ENCODE results near the gene PLEKHM3.

PLEKHM3 gene

DNA sequence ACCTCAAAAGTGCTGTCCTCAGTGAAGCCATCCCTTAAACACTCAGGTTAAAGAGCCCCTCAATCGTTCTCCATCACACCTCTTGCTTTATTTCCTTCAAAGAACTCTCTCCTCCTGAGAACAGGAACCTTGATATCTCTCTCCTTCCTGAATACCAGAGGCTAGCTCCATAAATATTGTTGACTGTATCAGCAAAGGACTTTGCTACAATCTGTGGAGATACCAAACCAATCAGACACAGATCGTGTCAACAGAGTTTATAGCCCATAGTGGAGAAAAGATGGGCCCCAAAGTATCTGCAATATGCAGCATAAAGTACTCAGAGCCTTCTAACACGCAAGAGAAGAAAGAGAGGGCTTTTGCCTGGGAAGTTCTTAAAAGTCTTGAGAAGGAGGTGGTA is 36.4 kb downstream of the PLEKHM3 start:
- TF ChIP-seq CTCF (conservative IDR thresholded peaks at IDR 0.05), result no peak
- no peak overlapping the region for H3K27ac ChIP-seq

GRCh38 chr2:207987025-207987716 is 38.2 kb downstream of the PLEKHM3 start:
- no peak overlapping the region for H3K27ac ChIP-seq
- TF ChIP-seq CTCF (conservative IDR thresholded peaks at IDR 0.05), result no peak

DNA sequence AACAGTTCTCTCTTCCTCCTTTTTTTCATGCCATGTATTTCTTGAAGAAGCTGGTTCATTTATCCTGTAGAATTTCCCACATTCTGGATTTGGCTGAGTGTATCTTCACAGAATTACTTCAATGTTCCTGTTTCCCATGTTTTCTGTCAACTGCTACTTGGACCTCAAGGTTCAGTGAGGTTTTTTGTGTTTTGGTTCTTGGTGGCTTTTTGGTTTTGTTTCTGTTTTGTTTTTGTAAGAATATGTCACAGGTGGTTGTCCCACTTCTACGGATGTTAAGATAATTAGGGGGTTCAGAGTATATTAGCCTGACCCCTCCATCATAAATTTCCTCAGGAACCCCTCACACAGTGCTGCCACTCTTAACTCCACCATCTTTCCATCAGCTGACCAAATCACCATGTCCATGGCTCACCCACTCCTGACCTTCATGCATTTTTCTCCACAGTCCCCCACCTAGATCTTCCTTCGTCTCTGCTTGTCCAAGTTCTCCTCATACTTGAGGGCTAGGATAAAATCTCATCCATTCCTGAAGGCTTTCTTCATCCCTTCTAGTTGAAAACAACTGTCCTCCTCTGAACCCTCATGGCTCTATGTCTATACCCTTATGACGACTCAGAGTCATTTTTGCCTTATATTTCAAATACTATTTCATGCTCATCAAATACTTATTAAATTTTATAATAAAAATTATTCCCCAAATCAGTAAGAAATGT is 40.4 kb downstream of the PLEKHM3 start:
- H3K27ac ChIP-seq, result no peak overlapping the region
- no peak for TF ChIP-seq CTCF (conservative IDR thresholded peaks at IDR 0.05)

DNA sequence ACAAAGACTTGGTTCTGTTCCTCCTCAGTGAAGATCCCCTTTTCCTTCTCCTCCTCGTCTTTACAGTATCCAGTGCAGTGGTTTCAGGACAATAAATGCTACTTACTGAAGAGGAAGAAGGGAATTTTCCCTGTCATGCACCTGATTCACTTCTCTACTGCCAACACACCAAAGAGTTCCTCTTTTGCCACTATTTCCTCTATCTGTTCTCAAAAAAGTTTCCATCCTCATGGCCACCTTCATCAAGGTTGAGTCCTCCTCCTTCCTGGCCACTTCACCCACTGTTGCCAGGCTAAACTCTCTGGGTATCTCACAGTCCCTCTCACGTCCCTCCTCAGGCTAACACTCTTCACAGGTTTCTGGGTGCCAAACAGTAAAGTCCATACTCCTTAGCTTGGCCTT is 41.7 kb downstream of the PLEKHM3 start:
- TF ChIP-seq CTCF (conservative IDR thresholded peaks at IDR 0.05), result no peak
- no peak overlapping the region for H3K27ac ChIP-seq

GRCh38 chr2:207978177-207978948 is 47.0 kb downstream of the PLEKHM3 start:
- H3K27ac ChIP-seq, result no peak overlapping the region
- TF ChIP-seq CTCF (conservative IDR thresholded peaks at IDR 0.05), result no peak

GRCh38 chr2:207975921-207976320 is 49.4 kb downstream of the PLEKHM3 start:
- no peak for TF ChIP-seq CTCF (conservative IDR thresholded peaks at IDR 0.05)
- H3K27ac ChIP-seq, result no peak overlapping the region

DNA sequence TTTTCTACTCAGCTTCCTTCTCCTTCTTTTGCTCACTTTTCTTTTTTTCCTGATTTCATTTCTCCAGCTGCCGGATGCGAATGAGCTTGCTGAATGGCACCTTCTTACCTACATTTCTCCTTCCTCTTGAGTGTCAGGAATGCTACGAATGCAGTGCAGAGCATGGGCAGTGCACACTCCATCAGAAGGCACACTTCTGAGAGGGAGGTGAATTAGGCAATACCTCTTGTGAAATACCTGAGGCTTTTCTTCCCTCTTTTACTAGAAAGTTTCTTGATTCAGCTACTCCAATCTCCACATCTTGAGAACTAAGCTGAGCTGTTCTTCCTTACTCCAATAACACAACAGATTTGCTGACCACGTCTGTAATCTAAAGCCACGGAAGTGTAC is 51.1 kb downstream of the PLEKHM3 start:
- no peak overlapping the region for H3K27ac ChIP-seq
- no peak for TF ChIP-seq CTCF (conservative IDR thresholded peaks at IDR 0.05)

All from VCaP (cell line).